ENCODE results near the gene PTPN4. TPM values are rescaled to one million over a fixed set of nuclear protein-coding genes. Genes with fewer than 3 reads are reported as not detected.

The PTPN4 gene
- total and polyA plus RNA-seq, 2 donors from 2014 or later = 7.4 to 46.4 TPM

GRCh38 chr2:120028795-120029194, 269.1 kb downstream of the PTPN4 start:
- TF ChIP-seq CTCF (IDR thresholded peaks at IDR 0.05; ENCODE audit: borderline replicate concordance, extremely low read depth, insufficient read depth) = no peak
- no peak for FAIRE-seq
- no peak overlapping the region for H3K4me3 ChIP-seq (ENCODE audit: low read length in 3 of 3)
- H3K27ac ChIP-seq (ENCODE audit: low read depth in 2 of 2, low read length in 2 of 2) = no peak overlapping the region
- H3K36me3 ChIP-seq (ENCODE audit: control insufficient read depth in 2 of 3, insufficient read depth in 3 of 3, low read length in 3 of 3) = peaks cover 0 to 3% (median 0%) of the 10 kb centered on the region in 3 donors
- no peak for DNase-seq
- intact Hi-C loops (cut with DNase I) = no loop called here
- peaks cover 0 to 4% (median 0%) of the 10 kb centered on the region in 3 donors for H3K4me1 ChIP-seq (ENCODE audit: control insufficient read depth in 2 of 3, insufficient read depth in 2 of 3, low read depth in 1 of 3, low read length in 3 of 3)
- no peaks in the 10 kb centered on the region for H3K9me3 ChIP-seq (ENCODE audit: control insufficient read depth in 2 of 3, insufficient read depth in 1 of 3, low read length in 3 of 3)
- H3K27me3 ChIP-seq (ENCODE audit: control insufficient read depth, insufficient read depth, low read length) = no peaks in the 10 kb centered on the region
- no peak overlapping the region for H3K9ac ChIP-seq (ENCODE audit: low read length in 3 of 3)

GRCh38 chr2:120029672-120030640, 270.2 kb downstream of the PTPN4 start:
- TF ChIP-seq CTCF (IDR thresholded peaks at IDR 0.05; ENCODE audit: borderline replicate concordance, extremely low read depth, insufficient read depth) = no peak
- H3K9ac ChIP-seq (ENCODE audit: low read length in 3 of 3) = no peak overlapping the region
- H3K4me3 ChIP-seq (ENCODE audit: low read length in 3 of 3) = no peak overlapping the region
- FAIRE-seq (no peak), DNase-seq (no peak)
- no peak overlapping the region for H3K27ac ChIP-seq (ENCODE audit: low read depth in 2 of 2, low read length in 2 of 2)
- peaks cover 0 to 3% (median 0%) of the 10 kb centered on the region in 3 donors for H3K36me3 ChIP-seq (ENCODE audit: control insufficient read depth in 2 of 3, insufficient read depth in 3 of 3, low read length in 3 of 3)
- peaks cover 0 to 4% (median 0%) of the 10 kb centered on the region in 3 donors for H3K4me1 ChIP-seq (ENCODE audit: control insufficient read depth in 2 of 3, insufficient read depth in 2 of 3, low read depth in 1 of 3, low read length in 3 of 3)
- H3K27me3 ChIP-seq (ENCODE audit: control insufficient read depth, insufficient read depth, low read length) = no peaks in the 10 kb centered on the region
- intact Hi-C loops (cut with DNase I) = no loop called here
- no peaks in the 10 kb centered on the region for H3K9me3 ChIP-seq (ENCODE audit: control insufficient read depth in 2 of 3, insufficient read depth in 1 of 3, low read length in 3 of 3)

GRCh38 chr2:120032297-120032696, 272.6 kb downstream of the PTPN4 start:
- no peak overlapping the region for H3K9ac ChIP-seq (ENCODE audit: low read length in 3 of 3)
- no peaks in the 10 kb centered on the region for H3K36me3 ChIP-seq (ENCODE audit: control insufficient read depth in 2 of 3, insufficient read depth in 3 of 3, low read length in 3 of 3)
- no peak for DNase-seq
- no peak for TF ChIP-seq CTCF (IDR thresholded peaks at IDR 0.05; ENCODE audit: borderline replicate concordance, extremely low read depth, insufficient read depth)
- H3K9me3 ChIP-seq (ENCODE audit: control insufficient read depth in 2 of 3, insufficient read depth in 1 of 3, low read length in 3 of 3) = no peaks in the 10 kb centered on the region
- H3K4me1 ChIP-seq (ENCODE audit: control insufficient read depth in 2 of 3, insufficient read depth in 2 of 3, low read depth in 1 of 3, low read length in 3 of 3) = no peaks in the 10 kb centered on the region
- no peak overlapping the region for H3K4me3 ChIP-seq (ENCODE audit: low read length in 3 of 3)
- FAIRE-seq = no peak
- intact Hi-C loops (cut with DNase I) = no loop called here
- H3K27ac ChIP-seq (ENCODE audit: low read depth in 2 of 2, low read length in 2 of 2) = no peak overlapping the region
- H3K27me3 ChIP-seq (ENCODE audit: control insufficient read depth, insufficient read depth, low read length) = no peaks in the 10 kb centered on the region

Other genes starting within 250 kb of the PTPN4 start
- 15.9 TPM for gene SCTR, start 235.4 kb upstream of the PTPN4 start, total RNA-seq
- gene SCTR, start 235.4 kb upstream of the PTPN4 start, polyA plus RNA-seq (ENCODE audit: insufficient read depth, low read depth, low replicate concordance) = 7.3 TPM
- gene CFAP221, start 215.5 kb upstream of the PTPN4 start, total RNA-seq = 58.7 TPM
- gene CFAP221, start 215.5 kb upstream of the PTPN4 start, polyA plus RNA-seq (ENCODE audit: insufficient read depth, low read depth, low replicate concordance) = 15.9 TPM
- gene TMEM177, start 80.7 kb upstream of the PTPN4 start, total RNA-seq = 13.3 TPM
- 31.5 TPM for gene TMEM177, start 80.7 kb upstream of the PTPN4 start, polyA plus RNA-seq (ENCODE audit: insufficient read depth, low read depth, low replicate concordance)

Data from kidney (tissue), 14 donors.